Gastroesophageal sphincter (tissue), 3 donors: ENCODE data around the gene ZNF771.

Experiments used
- CTCF ChIP-seq, 4 experiments: fragments of 200-600 bp in 2 of 4; fragments of 450-650 bp in 2 of 4; sonication (generic) in 1 of 4; IDR thresholded peaks; one replicate each; pipeline ENCODE4 v1.5.1; 2017 to 2019; ENCODE audit warnings: antibody characterized with exemption in 4 of 4, mild to moderate bottlenecking in 2 of 4, moderate library complexity in 2 of 4
- POLR2A ChIP-seq, 2 donors: fragments of 450-650 bp; IDR thresholded peaks; one replicate each; pipeline ENCODE4 v1.6.1; 2017; ENCODE audit warnings: antibody characterized with exemption in 2 of 2, mild to moderate bottlenecking in 2 of 2, moderate library complexity in 1 of 2

GRCh38 chr16:30369091-30369937 is 38.1 kb upstream of the ZNF771 start:
- no peak for TF ChIP-seq CTCF (IDR thresholded peaks at IDR 0.05)
- no peak for TF ChIP-seq POLR2A (IDR thresholded peaks at IDR 0.05)
